ENCODE results near the gene EZR.
"Not testable (repeated sequence)": the region's sequence is repeated elsewhere in the genome, so short reads cannot be mapped to it uniquely, and the experiment has no call there.

The EZR gene

GRCh38 chr6:158840465-158840864, 21.3 kb upstream of the EZR start:
- no peak for FAIRE-seq

- no peak for FAIRE-seq
These were observed 20.6 kb upstream of the EZR start for GRCh38 chr6:158839796-158840195.

- FAIRE-seq, result not testable (repeated sequence)
These were observed 19.6 kb upstream of the EZR start for GRCh38 chr6:158838790-158839189.

GRCh38 chr6:158837684-158838625, 18.8 kb upstream of the EZR start:
- no peak for FAIRE-seq

- no peak for FAIRE-seq
These were observed 17.6 kb upstream of the EZR start for GRCh38 chr6:158836625-158837311.

- FAIRE-seq, result no peak
These were observed 16.6 kb upstream of the EZR start for GRCh38 chr6:158835616-158836221.

GRCh38 chr6:158834675-158835385, 15.7 kb upstream of the EZR start:
- FAIRE-seq, result no peak

GRCh38 chr6:158832807-158833206, 13.6 kb upstream of the EZR start:
- FAIRE-seq, result not testable (repeated sequence)

- no peak for FAIRE-seq
These were observed 12.9 kb upstream of the EZR start for GRCh38 chr6:158832026-158832425.

GRCh38 chr6:158831571-158831970, 12.4 kb upstream of the EZR start:
- FAIRE-seq, result no peak

- FAIRE-seq, result no peak
These were observed 11.6 kb upstream of the EZR start for GRCh38 chr6:158830736-158831135.

- FAIRE-seq, result no peak
These were observed 9.6 kb upstream of the EZR start for GRCh38 chr6:158828807-158829206.

- FAIRE-seq, result no peak
These were observed 7.8 kb upstream of the EZR start for GRCh38 chr6:158826819-158827501.

- FAIRE-seq, result no peak
These were observed 6.8 kb upstream of the EZR start for GRCh38 chr6:158825951-158826306.

GRCh38 chr6:158825038-158825950, 6.1 kb upstream of the EZR start:
- no peak for FAIRE-seq

GRCh38 chr6:158823616-158824015, 4.4 kb upstream of the EZR start:
- not testable (repeated sequence) for FAIRE-seq

- FAIRE-seq, result no peak
These were observed 932 bp upstream of the EZR start for GRCh38 chr6:158819977-158820622.

- FAIRE-seq, result no peak
These were observed 471 bp downstream of the EZR start for GRCh38 chr6:158818581-158819212.

- FAIRE-seq, result no peak
These were observed 1.2 kb downstream of the EZR start for GRCh38 chr6:158817728-158818580.

Data from A204.1 (cell line).